Endodermal cell (in vitro differentiated cells): ENCODE data around the gene EXOC6. TPM values are rescaled to one million over a fixed set of nuclear protein-coding genes. Genes with fewer than 3 reads are reported as not detected.

Experiments
- DNase-seq: peaks from one replicate; pipeline ENCODE4 v3.0.0-alpha.2; 2017
- H3K27ac ChIP-seq: 2 replicates; pipeline ENCODE4 v1.5.1; 2013; ENCODE audit warnings: mild to moderate bottlenecking, low read depth, low read length, moderate library complexity
- H3K27me3 ChIP-seq: 2 replicates; pipeline ENCODE4 v1.6.1; 2013; ENCODE audit warnings: mild to moderate bottlenecking, low read length, moderate library complexity; ENCODE audit not compliant: insufficient read depth, control insufficient read depth, poor library complexity, severe bottlenecking
- H3K36me3 ChIP-seq: 2 replicates; pipeline ENCODE4 v1.7.0; 2013; ENCODE audit warnings: mild to moderate bottlenecking, low read length, moderate library complexity; ENCODE audit not compliant: control insufficient read depth, insufficient read depth
- H3K4me1 ChIP-seq: one replicate; pipeline ENCODE4 v1.7.0; 2013; ENCODE audit warnings: low read length; ENCODE audit not compliant: control insufficient read depth, insufficient read depth
- H3K4me3 ChIP-seq: 2 replicates; pipeline ENCODE4 v1.5.1; 2013; ENCODE audit warnings: mild to moderate bottlenecking, low read length, moderate library complexity
- H3K9ac ChIP-seq: 2 replicates; pipeline ENCODE4 v1.6.1; 2013; ENCODE audit warnings: mild to moderate bottlenecking, low read length, moderate library complexity; ENCODE audit not compliant: poor library complexity, severe bottlenecking; ENCODE audit errors: extremely low read depth
- H3K9me3 ChIP-seq: 2 replicates; pipeline ENCODE4 v1.6.1; 2013; ENCODE audit warnings: mild to moderate bottlenecking, low read length, moderate library complexity; ENCODE audit not compliant: control insufficient read depth
- H3K27ac Mint-ChIP-seq: 2 replicates; pipeline ENCODE4 v1.8.0; 2020; ENCODE audit warnings: mixed read lengths
- H3K27me3 Mint-ChIP-seq: 2 replicates; pipeline ENCODE4 v1.8.0; 2021; ENCODE audit warnings: mild to moderate bottlenecking, mixed read lengths; ENCODE audit not compliant: insufficient read depth
- H3K36me3 Mint-ChIP-seq: 2 replicates; pipeline ENCODE4 v1.8.0; 2020; ENCODE audit warnings: low read depth, mixed read lengths
- H3K4me1 Mint-ChIP-seq: 2 replicates; pipeline ENCODE4 v1.8.0; 2020; ENCODE audit warnings: mixed read lengths
- H3K4me3 Mint-ChIP-seq: 2 replicates; pipeline ENCODE4 v1.8.0; 2020; ENCODE audit warnings: mild to moderate bottlenecking, moderate library complexity, mixed read lengths
- H3K9me3 Mint-ChIP-seq: 2 replicates; pipeline ENCODE4 v1.8.0; 2020; ENCODE audit warnings: mild to moderate bottlenecking, mixed read lengths
- WGBS, 2 experiments: methylation state at CpG; one replicate each; pipeline versions ENCODE4 v1.1.5 to v1.1.7; 2013; ENCODE audit warnings: missing lambda C conversion rate in 2 of 2, mixed read lengths in 1 of 2; ENCODE audit not compliant: insufficient coverage in 1 of 2, insufficient read length in 1 of 2; 5-methylcytosine and 5-hydroxymethylcytosine counted together
- total RNA-seq, 2 donors: library from RNA; stranded (reverse); fragmentation: NEBNext Ultra II Directional in 1 of 2; extraction: Animal tissue kit (Norgen Biotek cat#: 25700) in 1 of 2; gene quantifications; 2 replicates in 1 of 2; 3 replicates in 1 of 2; pipeline ENCODE4 v1.2.1, GENCODE V29; 2021
- TF ChIP-seq, protein P1 (sequence below): fragments of 200-600 bp; sonication (generic); conservative IDR thresholded peaks from 2 replicates; pipeline ENCODE4 v1.5.0; 2021; ENCODE audit warnings: antibody characterized with exemption, mild to moderate bottlenecking

EXOC6 gene
- total RNA-seq, 2 donors from 2014 or later, result 12.1 to 21.3 TPM

- no peak overlapping the region for H3K27ac ChIP-seq
- no peaks in the 10 kb centered on the region for H3K27me3 ChIP-seq
- Mint-ChIP-seq H3K4me1 (peaks cover 19% of the 10 kb centered on the region), H3K4me3 (no peak overlapping the region), H3K27me3 (peaks cover 8% of the 10 kb centered on the region), H3K36me3 (no peaks in the 10 kb centered on the region), H3K9me3 (peaks cover 3% of the 10 kb centered on the region), H3K27ac (no peak overlapping the region)
- H3K9me3 ChIP-seq, result no peaks in the 10 kb centered on the region
- DNase-seq, result no peak
- no peaks in the 10 kb centered on the region for H3K36me3 ChIP-seq
- TF ChIP-seq, protein P1, sequence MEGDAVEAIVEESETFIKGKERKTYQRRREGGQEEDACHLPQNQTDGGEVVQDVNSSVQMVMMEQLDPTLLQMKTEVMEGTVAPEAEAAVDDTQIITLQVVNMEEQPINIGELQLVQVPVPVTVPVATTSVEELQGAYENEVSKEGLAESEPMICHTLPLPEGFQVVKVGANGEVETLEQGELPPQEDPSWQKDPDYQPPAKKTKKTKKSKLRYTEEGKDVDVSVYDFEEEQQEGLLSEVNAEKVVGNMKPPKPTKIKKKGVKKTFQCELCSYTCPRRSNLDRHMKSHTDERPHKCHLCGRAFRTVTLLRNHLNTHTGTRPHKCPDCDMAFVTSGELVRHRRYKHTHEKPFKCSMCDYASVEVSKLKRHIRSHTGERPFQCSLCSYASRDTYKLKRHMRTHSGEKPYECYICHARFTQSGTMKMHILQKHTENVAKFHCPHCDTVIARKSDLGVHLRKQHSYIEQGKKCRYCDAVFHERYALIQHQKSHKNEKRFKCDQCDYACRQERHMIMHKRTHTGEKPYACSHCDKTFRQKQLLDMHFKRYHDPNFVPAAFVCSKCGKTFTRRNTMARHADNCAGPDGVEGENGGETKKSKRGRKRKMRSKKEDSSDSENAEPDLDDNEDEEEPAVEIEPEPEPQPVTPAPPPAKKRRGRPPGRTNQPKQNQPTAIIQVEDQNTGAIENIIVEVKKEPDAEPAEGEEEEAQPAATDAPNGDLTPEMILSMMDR, result no peak
- H3K4me1 ChIP-seq, result no peaks in the 10 kb centered on the region
- H3K9ac ChIP-seq, result no peak overlapping the region
- H3K4me3 ChIP-seq, result no peak overlapping the region
- 82 to 88% methylated on average over 6 to 7 of the region's 7 CpGs for WGBS, 2 experiments
Measured at GRCh38 chr10:93083743-93084539, 235.6 kb downstream of the EXOC6 start.

- H3K4me1 Mint-ChIP-seq, result peaks cover 17% of the 10 kb centered on the region
- H3K9ac ChIP-seq, result no peak overlapping the region
- no peaks in the 10 kb centered on the region for H3K36me3 ChIP-seq
- 76 to 89% methylated on average over 3 to 4 of the region's 4 CpGs for WGBS, 2 experiments
- no peak overlapping the region for H3K4me3 Mint-ChIP-seq
- no peaks in the 10 kb centered on the region for H3K36me3 Mint-ChIP-seq
- H3K9me3 Mint-ChIP-seq, result peaks cover 3% of the 10 kb centered on the region
- no peaks in the 10 kb centered on the region for H3K27me3 ChIP-seq
- TF ChIP-seq, protein P1, result no peak
- H3K9me3 ChIP-seq, result no peaks in the 10 kb centered on the region
- no peaks in the 10 kb centered on the region for H3K4me1 ChIP-seq
- no peak overlapping the region for H3K27ac Mint-ChIP-seq
- H3K4me3 ChIP-seq, result no peak overlapping the region
- no peak overlapping the region for H3K27ac ChIP-seq
- peaks cover 12% of the 10 kb centered on the region for H3K27me3 Mint-ChIP-seq
- no peak for DNase-seq
Measured at GRCh38 chr10:93085272-93085859, 237.0 kb downstream of the EXOC6 start.

GRCh38 chr10:93086289-93086688, 238.0 kb downstream of the EXOC6 start:
- H3K9ac ChIP-seq, result no peak overlapping the region
- no peak overlapping the region for H3K4me3 ChIP-seq
- H3K4me1 ChIP-seq, result no peaks in the 10 kb centered on the region
- DNase-seq, result peak; percentile 61
- Mint-ChIP-seq H3K36me3 (no peaks in the 10 kb centered on the region), H3K4me3 (no peak overlapping the region), H3K4me1 (peaks cover 13% of the 10 kb centered on the region), H3K27me3 (peaks cover 12% of the 10 kb centered on the region), H3K9me3 (peaks cover 3% of the 10 kb centered on the region), H3K27ac (no peak overlapping the region)
- H3K36me3 ChIP-seq, result no peaks in the 10 kb centered on the region
- WGBS, 2 experiments, result 90 to 93% methylated on average over 2 to 5 of the region's 6 CpGs
- no peaks in the 10 kb centered on the region for H3K9me3 ChIP-seq
- H3K27me3 ChIP-seq, result no peaks in the 10 kb centered on the region
- H3K27ac ChIP-seq, result no peak overlapping the region
- TF ChIP-seq, protein P1, result no peak
